AG09309 (cell line): ENCODE data around the gene CLEC18B.
"Not testable (repeated sequence)": the region's sequence is repeated elsewhere in the genome, so short reads cannot be mapped to it uniquely, and the experiment has no call there.

Experiments
- DNase-seq: peaks from one replicate; pipeline ENCODE4 v3.0.0-alpha.2; 2010; ENCODE audit warnings: low read depth
- H3K4me3 ChIP-seq: 2 replicates; pipeline ENCODE4 v1.5.1; 2011; ENCODE audit warnings: mild to moderate bottlenecking, low read depth, low read length, moderate library complexity; ENCODE audit not compliant: control insufficient read depth
- TF ChIP-seq, protein P1 (sequence below): IDR thresholded peaks from 2 replicates; pipeline ENCODE4 v1.5.1; 2011; ENCODE audit warnings: mild to moderate bottlenecking, low read depth, low read length, inconsistent platforms; ENCODE audit not compliant: insufficient read depth, control insufficient read depth; ENCODE audit errors: missing control alignments

CLEC18B gene

DNA sequence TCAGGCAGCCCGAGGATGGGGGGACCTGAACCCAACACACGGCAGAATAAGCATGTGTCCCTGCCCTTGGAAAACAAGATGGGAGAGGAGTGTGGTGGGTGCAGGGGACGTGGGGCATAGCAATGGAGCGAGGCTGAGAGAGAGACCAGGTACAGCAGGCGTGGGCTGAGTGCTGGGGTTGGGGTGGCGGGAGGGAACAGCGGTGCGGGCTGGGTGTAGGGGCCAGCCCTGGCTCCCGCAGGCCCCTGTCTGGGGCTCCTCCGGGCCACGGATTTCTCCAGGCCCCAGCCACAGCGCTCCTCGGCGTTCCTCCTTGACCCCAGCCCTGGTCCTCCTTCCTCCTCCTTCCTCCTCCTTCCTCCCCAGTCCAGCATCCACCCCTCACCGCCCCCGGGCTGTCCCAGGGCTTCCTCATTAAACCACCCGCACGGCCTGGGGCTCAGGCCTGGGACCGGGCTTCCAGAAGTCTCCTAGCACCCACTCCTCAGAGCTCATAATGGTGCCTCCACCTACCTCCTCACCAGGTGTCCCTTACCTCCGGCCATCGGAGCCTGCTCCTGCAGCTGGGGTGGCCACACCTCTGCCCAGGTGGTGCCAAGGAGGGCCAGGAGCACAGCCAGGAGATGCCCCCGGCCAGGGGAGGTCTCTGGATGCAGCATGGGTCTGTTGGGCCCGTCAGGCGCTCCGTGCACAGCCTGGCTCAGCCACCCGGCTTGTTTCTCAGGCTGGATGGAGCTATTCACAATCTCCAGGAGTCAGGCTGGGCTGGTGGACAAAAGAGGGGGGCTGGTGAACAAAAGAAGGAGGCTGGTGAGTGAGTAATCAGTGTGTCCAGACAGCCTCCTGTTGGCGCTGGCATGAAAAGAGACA lies at the start of gene CLEC18B:
Gene CLEC18B, minus strand, starts transcription at position 867 of the 870 bp plus-strand sequence. Its CDS starts 208 bp downstream, at position 659.
- not testable (repeated sequence) for H3K4me3 ChIP-seq, DNase-seq

DNA sequence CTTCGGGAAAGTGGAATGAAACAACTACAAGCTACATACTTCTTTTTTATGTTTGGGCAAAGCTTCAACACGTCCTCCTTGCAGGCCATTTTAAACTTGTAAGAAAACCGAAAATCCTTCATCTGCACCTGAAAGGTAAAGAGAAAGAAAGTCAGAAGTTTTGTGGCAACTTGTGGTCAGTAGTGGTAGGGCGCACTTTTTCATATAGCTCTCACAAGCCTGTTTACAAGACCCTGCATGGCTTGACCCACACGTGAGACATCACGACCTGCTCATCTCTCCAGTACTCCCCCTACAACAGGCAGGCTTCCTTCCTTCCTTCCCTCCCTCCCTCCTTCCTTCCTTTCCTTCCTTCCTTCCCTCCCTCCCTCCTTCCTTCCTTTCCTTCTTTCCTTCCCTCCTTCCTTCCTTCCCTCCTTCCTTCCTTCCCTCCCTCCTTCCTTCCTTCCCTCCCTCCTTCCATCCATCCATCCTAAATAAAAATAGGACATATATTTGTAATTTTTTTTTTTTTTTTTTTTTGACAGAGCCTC lies 48.7 kb upstream of the CLEC18B start:
- H3K4me3 ChIP-seq = no peak overlapping the region
- TF ChIP-seq, protein P1, sequence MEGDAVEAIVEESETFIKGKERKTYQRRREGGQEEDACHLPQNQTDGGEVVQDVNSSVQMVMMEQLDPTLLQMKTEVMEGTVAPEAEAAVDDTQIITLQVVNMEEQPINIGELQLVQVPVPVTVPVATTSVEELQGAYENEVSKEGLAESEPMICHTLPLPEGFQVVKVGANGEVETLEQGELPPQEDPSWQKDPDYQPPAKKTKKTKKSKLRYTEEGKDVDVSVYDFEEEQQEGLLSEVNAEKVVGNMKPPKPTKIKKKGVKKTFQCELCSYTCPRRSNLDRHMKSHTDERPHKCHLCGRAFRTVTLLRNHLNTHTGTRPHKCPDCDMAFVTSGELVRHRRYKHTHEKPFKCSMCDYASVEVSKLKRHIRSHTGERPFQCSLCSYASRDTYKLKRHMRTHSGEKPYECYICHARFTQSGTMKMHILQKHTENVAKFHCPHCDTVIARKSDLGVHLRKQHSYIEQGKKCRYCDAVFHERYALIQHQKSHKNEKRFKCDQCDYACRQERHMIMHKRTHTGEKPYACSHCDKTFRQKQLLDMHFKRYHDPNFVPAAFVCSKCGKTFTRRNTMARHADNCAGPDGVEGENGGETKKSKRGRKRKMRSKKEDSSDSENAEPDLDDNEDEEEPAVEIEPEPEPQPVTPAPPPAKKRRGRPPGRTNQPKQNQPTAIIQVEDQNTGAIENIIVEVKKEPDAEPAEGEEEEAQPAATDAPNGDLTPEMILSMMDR = no peak
- no peak for DNase-seq

DNA sequence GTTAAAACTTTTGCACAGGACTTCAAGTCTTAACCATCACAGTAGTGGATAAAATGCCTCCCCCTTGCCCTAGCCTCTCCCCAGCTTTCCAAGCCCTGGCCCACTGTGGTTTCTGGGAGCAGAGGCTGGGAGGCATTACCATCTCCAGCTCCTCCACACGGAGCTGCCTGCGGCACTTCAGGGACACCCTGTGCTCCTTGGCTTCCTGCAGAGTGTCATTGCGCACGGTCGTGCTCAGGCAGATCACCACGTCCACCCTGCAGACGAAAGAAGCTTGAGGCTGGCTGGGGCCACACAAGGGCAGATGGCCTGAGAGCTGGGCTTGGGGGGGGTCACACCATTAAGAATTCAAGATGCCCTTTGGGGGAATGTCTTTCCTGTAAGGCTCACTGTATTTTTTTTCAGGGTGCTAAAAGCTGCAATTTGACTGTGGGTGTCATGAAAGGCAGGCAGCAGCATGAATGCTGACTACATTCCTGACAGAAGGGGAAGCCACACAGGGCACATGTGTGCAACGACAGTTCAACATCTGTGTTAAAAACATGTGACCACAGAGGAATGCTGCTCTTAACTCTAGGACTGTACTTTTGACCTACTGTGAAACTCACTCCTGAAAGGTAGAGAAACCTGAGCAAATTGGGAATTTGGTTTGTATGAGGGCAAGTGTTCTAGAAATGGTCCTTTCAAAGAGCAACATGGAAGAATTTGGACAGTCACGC lies 47.7 kb upstream of the CLEC18B start:
- no peak for DNase-seq
- TF ChIP-seq, protein P1 = no peak
- no peak overlapping the region for H3K4me3 ChIP-seq

DNA sequence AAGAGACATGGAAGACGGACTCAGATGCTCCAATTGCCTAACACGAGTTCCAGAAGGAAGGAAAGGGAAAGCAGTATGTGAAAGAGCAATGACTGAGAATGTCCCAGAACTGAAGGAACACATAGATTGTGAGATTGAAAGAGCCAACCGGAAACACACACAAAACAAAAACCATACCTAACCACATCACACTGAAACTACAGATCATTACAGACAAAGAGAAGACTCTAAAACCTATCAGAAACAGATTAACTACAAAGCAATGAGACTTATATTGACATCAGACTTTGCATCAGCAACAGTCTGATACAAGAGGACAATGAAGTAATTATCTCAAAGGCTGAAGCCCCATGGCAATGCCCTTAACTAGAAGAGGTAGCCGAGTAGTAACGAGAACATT lies 45.6 kb upstream of the CLEC18B start:
- TF ChIP-seq, protein P1 = no peak
- DNase-seq = no peak

DNA sequence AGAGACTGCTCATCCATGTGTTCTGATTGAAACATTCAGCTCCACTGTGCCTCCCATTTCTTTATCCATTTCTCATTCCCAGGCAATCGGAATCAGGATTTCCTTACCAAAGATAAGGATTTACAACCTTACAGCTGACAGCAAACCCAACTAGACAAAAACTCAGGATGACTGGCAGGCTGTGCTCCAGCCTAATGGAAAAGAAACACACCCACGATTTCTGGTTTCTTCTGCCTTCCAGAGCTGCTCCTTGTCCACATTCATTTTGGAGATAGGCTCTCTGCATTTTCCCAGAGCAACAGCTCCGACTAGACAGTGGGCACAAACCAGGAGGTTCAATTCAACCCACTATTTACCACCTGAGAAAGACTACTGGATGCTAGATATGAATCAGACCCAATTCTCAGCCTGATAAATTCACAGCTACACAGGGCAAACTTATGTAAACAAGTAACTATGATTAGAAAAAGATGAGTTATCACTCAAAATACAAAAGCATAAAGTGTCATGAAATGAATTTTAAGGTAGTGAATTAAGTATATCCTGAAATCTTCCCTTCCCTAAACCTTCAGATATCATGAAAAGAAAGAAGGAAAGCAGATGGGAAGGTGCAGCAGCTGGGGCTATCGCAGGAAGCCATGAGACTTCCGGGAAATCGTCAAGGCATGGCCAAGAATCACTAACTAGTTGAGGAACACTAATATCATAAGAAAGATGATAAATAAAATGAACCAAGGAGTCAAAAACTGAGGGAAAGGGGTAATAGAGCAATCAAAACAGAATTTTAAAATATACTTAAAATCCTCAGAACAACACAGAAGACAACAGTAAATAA lies 44.8 kb upstream of the CLEC18B start:
- no peak for DNase-seq
- H3K4me3 ChIP-seq = no peak overlapping the region
- TF ChIP-seq, protein P1 = no peak

More for the DNA sequence above, 45.6 kb upstream of the CLEC18B start:
- H3K4me3 ChIP-seq = no peak overlapping the region

DNA sequence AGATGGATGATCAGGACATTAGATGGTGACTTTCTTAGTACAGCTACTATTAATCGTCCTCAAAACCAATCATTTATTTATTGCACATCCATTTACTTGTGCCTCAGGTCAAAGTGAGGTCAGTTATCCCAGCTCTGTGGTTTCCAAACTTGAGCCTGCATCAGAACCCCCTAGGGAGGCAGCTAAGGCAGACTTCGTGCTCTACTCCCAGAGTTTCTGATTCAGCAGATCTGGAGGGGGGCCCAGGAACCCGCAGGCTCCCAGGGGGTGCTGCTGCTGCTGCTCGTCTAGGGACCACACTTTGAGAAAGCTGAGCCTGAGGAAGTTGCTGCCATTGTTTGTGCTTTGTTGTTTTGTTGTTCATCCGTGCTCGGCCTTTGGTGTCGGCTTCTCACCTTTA lies 44.0 kb upstream of the CLEC18B start:
- TF ChIP-seq, protein P1 = no peak
- no peak for DNase-seq

More for the DNA sequence above, 44.0 kb upstream of the CLEC18B start:
- H3K4me3 ChIP-seq = no peak overlapping the region
